CD4-positive, alpha-beta T cell treated with Interleukin-2 at 100 ng/mL for 4 hours (primary cell): ENCODE measurements around the gene MAB21L2.

ENCODE experiments used
- DNase-seq: peaks from one replicate; pipeline ENCODE4 v3.0.0-alpha.2; 2020; ENCODE audit warnings: low spot score

Gene MAB21L2

GRCh38 chr4:150577796-150578195, 4.2 kb upstream of the MAB21L2 start:
- no peak for DNase-seq

GRCh38 chr4:150578745-150579501, 3.0 kb upstream of the MAB21L2 start:
- no peak for DNase-seq

- no peak for DNase-seq
Measured at GRCh38 chr4:150579551-150580234, 2.3 kb upstream of the MAB21L2 start.

- DNase-seq: no peak
Measured at GRCh38 chr4:150580306-150580705, 1.6 kb upstream of the MAB21L2 start.

GRCh38 chr4:150581056-150581605, 820 bp upstream of the MAB21L2 start:
- no peak for DNase-seq

GRCh38 chr4:150581641-150582051, 305 bp upstream of the MAB21L2 start:
- no peak for DNase-seq

GRCh38 chr4:150582873-150583286, 929 bp downstream of the MAB21L2 start:
- DNase-seq: no peak

- no peak for DNase-seq
Measured at GRCh38 chr4:150583287-150584110, 1.5 kb downstream of the MAB21L2 start.

- DNase-seq: no peak
Measured at GRCh38 chr4:150584111-150584915, 2.4 kb downstream of the MAB21L2 start.

GRCh38 chr4:150585611-150586010, 3.7 kb downstream of the MAB21L2 start:
- no peak for DNase-seq

- DNase-seq: no peak
Measured at GRCh38 chr4:150586162-150586810, 4.3 kb downstream of the MAB21L2 start.

- no peak for DNase-seq
Measured at GRCh38 chr4:150588316-150588715, 6.4 kb downstream of the MAB21L2 start.

GRCh38 chr4:150589157-150589556, 7.2 kb downstream of the MAB21L2 start:
- no peak for DNase-seq

- DNase-seq: no peak
Measured at GRCh38 chr4:150590631-150591030, 8.7 kb downstream of the MAB21L2 start.

GRCh38 chr4:150591406-150591805, 9.5 kb downstream of the MAB21L2 start:
- no peak for DNase-seq

- DNase-seq: no peak
Measured at GRCh38 chr4:150591904-150592303, 10.0 kb downstream of the MAB21L2 start.

- DNase-seq: no peak
Measured at GRCh38 chr4:150593996-150594395, 12.0 kb downstream of the MAB21L2 start.

GRCh38 chr4:150598909-150599308, 17.0 kb downstream of the MAB21L2 start:
- no peak for DNase-seq

GRCh38 chr4:150599547-150599946, 17.6 kb downstream of the MAB21L2 start:
- DNase-seq: no peak

- DNase-seq: no peak
Measured at GRCh38 chr4:150600812-150601445, 19.0 kb downstream of the MAB21L2 start.

GRCh38 chr4:150609131-150609530, 27.2 kb downstream of the MAB21L2 start:
- no peak for DNase-seq
